Measurements from ENCODE around the gene AIP.

Gene AIP

GRCh38 chr11:67494371-67495233 is 11.8 kb downstream of the AIP start:
- DNase-seq, result no peak

GRCh38 chr11:67495234-67496005 is 12.6 kb downstream of the AIP start:
- DNase-seq, result no peak

DNA sequence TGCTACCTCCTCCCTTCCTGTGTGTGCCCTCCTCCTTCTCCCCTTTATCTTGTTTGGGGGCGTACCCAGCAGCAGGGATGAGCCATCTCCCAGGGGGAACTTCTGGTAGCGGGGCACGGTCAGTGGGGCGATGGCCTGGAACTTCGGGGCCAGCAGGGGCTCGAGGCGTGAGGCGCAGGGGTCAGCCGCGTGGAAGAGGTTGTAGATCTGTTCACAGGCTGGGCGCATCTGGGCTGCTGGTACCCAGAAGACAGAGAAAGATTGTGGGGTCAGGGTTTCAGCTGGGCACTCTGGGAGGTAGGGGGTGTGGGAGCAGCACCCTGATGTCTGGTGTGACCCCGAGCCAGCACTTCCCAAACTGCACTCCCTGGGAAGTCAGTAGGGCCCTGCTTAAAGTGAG is 13.3 kb downstream of the AIP start:
- DNase-seq, result no peak

GRCh38 chr11:67497656-67498291 is 14.9 kb downstream of the AIP start:
- no peak for DNase-seq

DNA sequence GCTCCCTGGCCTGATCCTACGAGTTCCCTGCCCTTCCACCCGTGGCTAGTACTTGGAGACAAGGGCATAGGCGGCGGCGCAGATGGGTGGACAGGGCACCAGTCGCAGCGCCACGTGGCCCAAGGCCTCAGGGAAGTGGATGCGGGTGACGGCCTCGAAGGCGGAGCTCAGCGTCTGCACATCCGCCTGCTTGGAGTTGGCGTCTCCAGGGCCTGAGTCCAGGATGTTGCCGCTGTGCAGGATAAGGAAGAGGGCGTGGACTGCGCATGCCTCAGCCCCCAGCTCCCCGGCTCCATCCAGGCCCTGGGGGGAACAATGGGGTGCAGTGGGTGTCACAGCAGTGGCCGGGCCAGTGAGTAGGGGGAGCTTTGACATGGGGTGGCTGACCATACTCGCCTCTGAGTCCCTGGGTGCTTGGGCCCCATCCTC is 15.7 kb downstream of the AIP start:
- DNase-seq, result no peak

GRCh38 chr11:67499808-67500483 is 17.1 kb downstream of the AIP start:
- DNase-seq, result no peak

DNA sequence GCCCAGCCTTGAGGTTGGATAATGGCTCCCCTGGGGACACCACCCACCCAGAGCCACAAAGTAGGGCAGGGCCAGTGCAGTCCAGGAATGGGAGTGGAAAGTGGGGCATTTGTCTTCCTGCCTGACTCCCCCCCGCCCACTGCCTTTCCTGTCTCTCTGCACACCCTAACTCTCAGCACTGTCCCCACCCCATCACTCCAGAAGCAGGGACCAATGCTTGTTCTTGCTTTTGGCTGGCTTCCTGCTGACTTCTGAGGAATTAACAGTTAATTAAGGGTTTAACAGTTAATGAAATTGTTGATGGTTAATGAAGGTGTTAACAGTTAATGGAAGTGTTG is 17.6 kb downstream of the AIP start:
- DNase-seq, result no peak

DNA sequence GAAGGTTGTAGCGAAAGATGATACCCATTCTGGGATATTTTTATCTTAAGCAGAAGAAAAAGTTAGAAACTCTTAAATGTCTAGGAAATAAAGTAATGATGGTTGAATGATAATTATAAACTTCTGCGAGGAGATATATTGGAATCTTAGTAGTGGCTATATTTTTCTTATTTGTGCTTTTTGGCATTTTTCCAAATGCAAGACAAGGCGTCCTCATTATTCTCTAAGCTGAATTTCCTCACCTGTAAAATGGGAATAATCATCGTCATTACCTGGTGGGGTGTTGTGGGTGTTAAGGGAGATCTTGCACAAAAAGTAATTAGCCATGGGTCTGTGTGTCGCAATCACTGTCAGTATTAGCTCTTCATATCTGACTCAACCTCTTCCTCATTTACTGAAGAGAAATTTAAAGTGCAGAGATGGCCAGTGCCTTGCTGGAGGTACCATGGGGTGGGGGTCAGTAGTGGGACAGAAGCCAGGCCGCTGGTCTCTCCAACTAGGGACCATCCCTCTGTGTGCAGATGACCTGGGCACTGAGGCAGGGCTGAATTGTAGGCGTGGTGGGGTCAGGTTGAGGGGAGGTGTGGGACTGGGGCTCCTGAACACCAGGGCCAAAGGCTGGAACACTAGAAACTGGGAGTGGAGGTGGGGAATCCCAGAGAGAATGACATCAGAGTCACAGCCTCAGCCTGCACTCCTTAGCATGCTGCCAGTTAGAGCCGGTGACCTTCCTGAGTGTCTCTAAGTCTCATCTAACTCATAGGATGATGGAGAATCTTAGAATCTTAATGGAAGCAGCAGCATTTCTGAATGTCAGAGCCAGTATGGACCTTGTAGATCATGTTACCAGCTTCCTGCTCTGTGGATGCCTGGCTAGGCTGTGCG is 18.2 kb downstream of the AIP start:
- DNase-seq, result no peak

DNA sequence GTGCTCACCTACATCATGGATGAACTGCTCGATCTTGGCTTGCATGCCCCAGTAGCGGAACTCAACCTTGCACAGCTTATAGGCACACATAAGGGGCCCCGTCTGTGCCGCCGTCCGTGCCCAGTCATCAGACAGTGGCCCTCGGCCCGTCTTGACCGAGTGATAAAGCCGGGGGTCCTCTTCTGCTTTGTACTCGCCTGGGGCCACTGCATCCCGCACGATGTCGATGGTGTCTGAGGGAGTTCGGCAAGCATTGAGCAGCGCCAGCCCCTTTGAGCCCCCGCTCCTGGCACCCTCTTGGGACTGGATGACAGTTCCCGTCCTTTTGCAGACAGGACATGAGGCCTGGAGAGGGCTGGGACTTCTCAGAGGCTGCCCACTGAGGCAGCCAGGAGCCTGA is 19.0 kb downstream of the AIP start:
- no peak for DNase-seq

GRCh38 chr11:67502328-67502979 is 19.6 kb downstream of the AIP start:
- no peak for DNase-seq

DNA sequence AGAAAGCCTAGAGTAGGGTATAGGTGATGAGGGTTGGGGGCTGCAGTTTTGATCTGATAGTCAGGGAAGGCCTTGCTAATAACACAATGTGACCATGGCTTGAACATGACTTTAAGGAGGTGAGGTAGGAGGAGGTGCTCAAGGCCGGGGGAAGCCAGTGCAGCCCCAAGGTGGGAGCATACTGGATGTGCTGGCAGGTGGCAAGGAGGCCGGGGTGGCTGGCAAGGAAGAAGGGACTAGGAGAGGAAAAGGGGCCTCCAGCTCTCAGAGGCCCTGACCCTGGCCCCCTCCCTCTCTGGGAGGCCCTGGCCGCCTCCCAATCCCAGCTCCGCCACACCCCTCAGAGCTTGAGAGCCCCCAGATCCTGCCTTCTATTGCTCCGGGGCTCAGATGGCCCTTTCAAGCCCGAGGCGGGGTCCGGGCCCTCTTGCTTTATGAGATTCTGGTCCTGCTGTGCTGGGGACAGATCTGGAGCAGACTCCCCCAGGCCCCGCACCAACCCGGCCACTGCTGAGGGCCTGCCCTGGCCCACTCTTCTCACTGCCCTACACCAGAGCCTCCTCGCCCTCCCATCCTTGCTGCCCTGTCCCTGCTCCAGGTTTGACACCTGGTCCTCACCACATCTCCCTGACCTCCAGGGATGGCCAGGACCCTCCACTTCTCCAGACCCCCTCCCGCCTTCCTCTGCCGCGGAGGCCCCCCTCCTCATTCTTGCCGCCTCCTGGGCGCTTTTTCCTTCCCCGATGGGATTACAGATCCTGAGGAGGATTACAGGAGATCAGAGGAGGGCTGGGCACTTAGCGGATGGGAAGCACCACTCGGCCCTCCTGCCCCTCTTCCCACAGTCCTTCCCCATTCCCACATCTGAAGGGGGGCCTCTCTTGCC is 20.5 kb downstream of the AIP start:
- no peak for DNase-seq

DNA sequence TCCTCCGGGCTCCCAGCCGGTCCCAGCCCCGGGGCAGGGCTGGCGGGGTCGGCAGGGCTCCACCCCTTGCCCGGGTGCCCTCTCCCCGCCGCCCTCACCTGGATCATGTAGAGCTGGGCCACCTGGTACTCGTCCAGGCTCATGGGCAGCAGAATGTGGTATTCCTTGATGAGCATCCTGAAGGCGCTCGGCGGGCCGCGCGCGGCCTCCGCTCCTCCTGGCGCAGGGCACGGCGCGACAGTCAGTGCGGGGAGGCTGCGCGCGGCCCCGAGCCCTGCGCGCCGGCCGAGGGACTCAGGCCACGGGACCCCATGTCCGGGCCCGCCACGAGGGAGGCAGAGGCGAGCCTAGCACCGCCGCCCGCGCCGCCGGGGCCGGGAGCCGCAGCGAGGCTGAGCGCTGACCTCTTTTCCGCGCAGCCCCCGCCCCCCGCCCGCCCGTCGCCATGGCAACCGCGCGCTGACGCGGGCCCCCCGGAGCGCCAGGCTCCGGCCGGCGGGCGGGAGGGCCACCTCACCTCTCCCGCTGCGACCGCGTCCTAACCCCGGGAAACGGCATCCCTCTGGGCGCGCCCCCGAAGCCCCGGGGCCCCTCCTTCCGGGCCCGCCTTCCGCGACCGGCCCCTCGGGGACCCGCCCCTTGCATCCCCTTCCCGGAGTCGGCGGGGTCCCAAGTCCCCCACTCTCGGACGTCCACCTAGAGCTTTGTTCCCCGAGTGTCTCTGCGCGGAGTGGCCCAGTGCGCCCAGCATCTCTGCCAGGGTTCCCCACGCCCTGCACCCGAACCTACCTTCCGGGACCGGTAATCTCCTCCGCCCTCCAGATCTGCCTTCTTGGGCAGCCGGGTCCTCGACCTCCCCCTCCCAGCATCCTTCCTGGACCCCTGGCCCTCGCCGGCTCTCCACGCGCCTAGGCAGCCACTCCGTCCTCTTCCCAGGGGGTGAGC is 21.5 kb downstream of the AIP start:
- peak; percentile 49 for DNase-seq

- peak; percentile 75 for DNase-seq
Observed at GRCh38 chr11:67504950-67505581, 22.2 kb downstream of the AIP start, which contains the start of gene PITPNM1. Gene PITPNM1, minus strand, starts transcription at chr11:67505363. Its CDS starts 1,183 bp downstream, at chr11:67504180.

DNA sequence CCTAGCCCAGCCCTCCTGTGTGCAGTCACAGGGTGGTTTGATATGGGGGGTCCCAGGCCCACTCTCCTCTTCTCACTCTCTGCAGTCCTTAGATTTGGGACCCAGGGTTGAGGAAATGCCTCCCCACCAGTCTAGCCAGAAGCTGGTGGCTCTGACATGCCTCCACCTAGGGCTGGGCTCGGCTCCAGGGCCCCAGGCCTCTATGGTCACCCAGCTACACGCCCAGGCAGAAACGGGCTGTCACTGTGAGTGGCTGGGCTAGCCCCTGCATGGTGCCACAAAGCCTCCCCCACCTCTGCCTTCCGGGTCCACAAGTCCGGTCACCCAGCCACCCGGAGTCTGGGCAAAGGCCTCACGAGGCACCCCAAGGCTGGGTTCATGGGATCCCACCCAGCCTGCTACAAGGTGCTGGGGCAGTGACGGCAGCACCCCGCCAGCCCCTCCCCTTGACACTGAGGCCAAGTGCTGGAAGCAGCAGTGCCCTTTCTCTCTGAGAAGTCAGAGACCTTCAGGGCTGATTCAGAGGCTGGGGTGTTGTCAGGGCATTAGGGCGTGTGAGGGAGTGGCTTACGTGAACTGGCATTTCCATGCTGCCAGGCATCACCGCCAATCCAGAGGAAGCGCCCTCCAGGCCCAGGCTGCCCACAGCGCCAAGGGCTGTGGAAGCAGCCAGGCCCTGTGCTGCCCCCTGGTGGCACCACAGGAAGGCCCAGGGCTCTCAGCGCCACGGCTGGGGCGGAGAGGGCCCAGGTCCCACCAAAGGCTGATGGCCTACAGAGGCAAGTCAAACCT is 23.0 kb downstream of the AIP start:
- peak; percentile 92 for DNase-seq

DNA sequence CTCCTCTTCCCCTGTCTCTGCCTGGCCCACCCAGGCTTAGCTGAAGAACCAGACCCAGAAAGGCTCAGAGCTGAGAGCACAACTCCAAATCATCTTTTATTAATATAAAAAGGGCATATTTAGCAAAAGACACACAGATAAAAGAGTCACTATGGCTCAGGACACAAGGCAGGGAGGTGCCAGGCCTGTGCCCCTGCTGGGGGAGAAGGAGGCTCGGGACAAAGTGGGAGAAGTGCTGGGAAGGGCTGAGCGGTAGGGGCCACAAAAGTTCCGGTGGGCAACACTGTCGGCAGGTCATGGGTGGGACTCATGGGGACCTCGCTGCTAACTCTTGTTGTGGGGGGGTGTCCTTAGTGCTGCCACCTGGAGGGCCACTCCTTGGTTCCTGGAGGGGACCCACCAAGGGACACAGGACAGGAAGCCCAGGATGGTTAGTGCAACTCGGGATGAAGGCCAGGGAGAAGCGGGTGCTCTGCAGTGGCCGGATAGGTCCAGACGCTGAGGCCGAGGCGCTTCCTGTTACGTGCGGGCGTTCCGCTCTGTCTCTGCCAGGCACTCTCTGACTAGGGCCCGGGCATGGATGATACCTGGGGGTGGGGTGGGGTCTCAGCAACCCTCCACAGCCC is 23.7 kb downstream of the AIP start:
- DNase-seq, result no peak

- no peak for DNase-seq
Observed at GRCh38 chr11:67507242-67507863, 24.5 kb downstream of the AIP start.
